GM18499 (cell line): ENCODE measurements around the gene RPLP2.

ENCODE experiments used
- ATAC-seq: cut with Tn5 transposase; IDR thresholded peaks from one replicate; pipeline ENCODE4 v1.9.1; 2021; ENCODE audit warnings: moderate number of reproducible peaks; ENCODE audit not compliant: insufficient read depth, unreplicated experiment

Gene RPLP2

DNA sequence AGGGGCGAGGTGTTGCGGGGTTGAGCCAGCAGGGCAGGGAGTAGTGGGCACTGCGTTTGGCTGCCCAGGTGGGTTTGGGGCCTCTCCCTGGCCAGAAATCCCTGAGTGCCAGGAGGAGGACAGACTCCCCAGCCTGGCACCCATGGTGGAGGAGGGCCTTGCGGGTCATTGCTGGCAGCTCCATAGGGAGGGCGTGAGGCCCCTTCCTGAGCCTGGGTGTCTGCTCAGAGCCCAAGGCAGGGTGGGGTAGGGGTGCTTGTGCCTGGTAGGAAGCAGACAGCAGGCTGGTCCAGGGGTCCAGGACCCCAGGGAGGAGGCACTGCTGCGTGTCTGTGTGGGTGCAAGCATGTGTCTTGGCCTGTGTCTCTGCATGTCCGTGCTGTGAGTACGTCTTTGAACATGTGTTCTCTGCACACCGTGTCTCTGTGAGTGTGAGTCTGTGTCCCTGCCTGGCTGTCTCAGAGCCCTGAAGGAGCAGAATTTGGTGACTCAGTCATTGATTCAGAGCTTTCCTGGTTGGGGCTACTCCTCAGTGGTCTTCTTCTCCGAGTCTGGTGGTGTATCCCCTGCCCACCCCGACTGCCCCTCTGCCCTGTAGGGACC, 36.8 kb downstream of the RPLP2 start:
- no peak for ATAC-seq

GRCh38 chr11:847876-848275, 38.1 kb downstream of the RPLP2 start:
- no peak for ATAC-seq

GRCh38 chr11:848380-848931, 38.7 kb downstream of the RPLP2 start:
- no peak for ATAC-seq

DNA sequence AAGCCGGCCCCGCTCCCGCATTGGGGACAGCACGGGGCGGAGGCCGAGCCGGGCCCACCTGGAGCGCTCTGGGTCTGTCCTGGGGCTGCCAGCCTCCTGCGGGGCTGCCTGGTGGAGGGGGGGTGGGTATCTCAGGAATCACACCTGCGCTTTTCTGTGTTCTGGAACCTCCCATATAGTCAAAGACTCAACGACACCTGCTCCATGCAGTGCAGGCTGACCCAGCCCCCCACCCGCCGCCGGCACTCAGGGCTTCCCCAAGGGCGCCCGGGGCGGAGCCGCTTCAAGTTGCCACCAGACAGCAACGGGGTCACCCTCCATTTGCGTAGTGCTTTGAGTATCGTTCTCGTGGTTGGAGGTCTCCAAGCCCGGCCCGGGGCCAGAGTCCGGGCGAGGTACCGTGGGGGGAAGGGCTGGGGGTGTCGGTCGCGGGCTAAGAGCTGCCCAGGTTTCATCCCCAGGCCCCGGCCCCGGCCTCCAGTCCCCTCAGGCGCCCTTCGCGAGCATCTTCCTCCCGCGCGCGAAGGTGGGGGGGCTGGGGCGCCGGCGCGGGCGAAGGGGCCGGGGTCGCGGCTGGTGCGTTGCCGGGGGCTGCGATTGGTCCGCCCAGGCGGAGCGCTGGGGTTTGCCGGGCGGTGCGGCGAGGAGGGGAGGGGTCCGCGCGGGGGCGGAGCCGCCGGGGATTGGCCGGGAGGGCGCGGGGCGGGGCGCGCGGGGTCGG, 39.5 kb downstream of the RPLP2 start:
- no peak for ATAC-seq

GRCh38 chr11:849951-850774, 40.4 kb downstream of the RPLP2 start:
- no peak for ATAC-seq

DNA sequence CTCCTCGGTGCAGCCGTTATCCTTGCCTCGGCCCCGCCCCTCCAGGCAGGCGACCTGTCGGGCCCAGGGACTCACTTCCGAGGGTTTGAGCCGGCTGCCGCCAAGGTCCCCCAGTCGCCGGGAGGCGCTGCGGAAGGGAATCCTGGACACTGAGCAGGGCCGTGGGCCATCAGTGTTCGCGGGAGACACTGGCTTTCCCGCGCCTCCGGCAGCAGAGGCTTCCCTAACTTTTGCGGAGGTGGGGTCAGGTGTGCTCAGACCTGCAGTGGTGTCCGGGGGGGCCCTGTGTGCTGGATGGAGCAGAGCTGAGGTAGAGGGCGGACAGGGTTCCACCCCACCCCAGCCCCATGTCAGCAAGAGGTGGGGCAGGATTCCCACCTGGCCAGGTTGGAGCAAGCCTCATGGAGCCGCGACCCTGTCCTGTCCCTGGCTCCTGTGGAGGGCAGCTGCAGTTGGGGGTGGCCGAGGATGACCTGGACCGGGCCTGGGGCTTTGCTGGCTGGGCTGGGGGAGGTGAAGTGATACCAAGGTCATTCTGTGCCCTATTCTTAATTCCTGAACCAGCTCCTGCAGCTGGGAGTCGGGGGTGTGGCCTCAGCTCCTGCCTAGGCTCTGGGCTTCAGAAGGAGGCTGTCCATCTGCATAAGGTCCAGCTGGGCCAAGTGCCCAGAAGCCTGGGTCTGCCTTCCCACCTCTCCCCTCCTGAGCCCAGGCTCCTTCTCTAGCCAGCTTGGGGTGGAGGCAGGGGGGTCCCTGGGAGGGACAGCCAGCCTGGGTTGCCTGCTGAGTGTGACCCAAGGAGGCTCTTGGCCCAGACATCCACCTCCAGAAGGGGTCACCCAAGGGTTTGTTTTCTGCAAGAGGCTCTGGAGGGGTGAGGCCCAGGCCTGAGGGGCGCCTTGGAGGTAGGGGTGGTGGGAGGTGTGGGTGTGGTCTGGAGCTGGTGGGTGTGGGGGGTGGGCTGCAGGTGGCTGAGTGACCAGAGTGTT, 41.3 kb downstream of the RPLP2 start:
- ATAC-seq, result no peak

DNA sequence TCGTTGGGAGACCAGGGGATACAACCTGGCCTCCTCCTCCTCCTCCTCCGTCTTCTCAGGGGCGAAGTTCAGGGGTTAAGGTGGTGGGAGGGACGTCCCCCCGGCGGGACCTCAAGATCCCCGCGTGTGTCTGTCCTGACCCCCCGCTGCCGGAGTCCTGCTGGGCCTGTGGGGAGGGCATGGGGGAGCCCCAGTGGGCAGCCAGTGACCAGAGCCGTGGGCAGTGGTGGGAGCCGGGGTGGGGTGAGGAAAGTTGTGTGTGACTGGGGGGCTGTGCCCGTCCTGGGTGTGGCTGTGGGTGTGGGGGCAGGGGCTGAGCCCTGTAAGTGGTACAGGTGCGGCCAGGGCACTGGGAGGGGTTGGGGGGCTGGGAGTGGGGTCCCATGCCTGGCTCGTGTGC, 43.0 kb downstream of the RPLP2 start:
- ATAC-seq, result no peak

DNA sequence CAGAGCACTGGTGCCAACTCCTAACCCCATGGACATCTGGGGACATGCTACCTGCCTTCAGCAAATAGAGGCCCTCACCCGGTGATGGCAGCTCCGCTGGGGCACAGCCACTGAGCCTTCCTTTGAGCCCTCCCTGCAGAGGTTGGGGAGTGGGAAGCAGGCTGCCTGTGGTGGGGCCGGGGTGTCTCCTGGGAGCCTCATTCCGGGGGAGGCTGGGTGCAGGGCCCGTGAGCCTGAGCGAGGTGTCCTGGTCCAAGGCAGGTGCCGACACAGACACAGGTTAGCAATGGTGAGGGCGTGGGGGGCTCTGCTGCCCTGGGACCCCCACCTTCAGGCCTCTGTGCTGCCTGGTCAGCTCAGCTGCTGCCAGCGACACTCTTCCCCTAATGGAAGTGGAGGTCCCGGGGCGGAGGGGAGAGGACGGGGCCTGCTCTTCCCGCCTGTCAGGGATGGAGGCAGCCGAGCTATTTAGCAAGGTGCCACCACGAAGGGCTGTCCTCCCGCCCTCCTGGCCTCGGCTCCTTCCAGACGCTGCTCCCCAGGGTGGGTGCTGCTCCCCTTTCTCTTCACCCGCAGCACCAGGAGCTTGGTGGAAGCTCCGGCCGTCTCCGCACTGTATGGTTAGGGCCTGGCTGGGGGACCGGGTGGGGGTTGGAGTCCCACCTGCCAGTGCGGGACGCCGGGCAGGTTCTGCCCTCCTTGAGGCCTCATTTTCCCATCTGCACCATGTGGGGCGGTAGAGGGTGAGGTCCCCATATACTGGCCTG, 44.1 kb downstream of the RPLP2 start:
- ATAC-seq, result no peak

DNA sequence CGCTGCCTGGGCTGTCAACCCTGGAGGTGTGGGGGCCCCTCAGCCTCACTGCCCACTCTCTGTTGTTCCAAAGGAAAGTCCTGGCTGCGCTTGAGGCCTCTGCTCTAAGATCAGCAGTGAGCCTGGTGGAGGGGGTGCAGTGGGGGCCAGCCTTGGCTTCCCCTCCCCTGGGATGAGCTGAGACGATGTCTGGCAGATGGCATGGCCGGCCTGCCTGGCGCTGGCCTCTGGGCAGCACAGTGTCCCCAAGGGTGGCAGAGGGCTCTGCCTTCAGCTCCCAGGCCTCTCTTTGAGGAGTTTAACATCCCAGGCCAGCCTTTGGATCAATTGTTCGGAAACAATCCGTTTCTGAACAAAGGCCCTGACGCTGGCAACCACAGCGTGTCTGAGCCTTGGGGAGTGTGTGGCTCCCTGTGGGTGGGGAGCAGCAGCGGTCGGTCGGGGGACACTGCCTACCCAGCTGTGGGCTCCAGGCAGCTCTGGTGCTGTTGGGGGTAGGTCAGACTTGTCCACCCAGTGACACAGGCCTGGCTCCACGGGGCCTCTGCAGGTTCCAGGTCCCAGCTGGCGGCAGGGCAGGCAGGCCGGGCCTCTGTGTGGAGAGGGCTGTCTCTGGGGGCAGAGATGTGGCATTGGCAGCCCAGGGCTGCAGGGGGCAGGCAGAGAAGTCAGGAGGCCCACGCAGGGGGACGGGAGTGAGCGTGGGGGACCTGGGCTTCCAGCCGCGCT, 45.0 kb downstream of the RPLP2 start:
- ATAC-seq, result no peak

DNA sequence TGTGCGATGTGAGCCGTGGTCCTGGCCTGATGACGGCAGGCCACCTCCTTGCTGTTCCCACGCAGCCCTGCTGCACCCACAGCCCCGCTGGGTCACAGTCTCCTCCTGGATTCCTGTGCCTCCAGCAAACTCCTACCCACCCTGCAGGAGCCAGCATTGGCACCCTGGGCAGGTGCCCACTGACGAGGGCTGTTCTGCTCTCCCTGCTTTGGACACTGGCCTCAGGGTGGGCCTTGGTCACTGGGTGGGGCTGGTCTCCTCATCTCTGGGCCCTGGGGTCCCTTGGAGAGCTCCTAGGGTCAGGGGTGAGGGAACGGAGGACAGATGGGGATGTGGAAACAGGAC, 45.5 kb downstream of the RPLP2 start:
- no peak for ATAC-seq

- ATAC-seq, result no peak
Observed at GRCh38 chr11:855796-856195, 46.0 kb downstream of the RPLP2 start.

GRCh38 chr11:856397-856796, 46.6 kb downstream of the RPLP2 start:
- ATAC-seq, result no peak

- no peak for ATAC-seq
Observed at GRCh38 chr11:858053-858761, 48.4 kb downstream of the RPLP2 start.

- no peak for ATAC-seq
Observed at GRCh38 chr11:858762-859339, 49.1 kb downstream of the RPLP2 start.

- ATAC-seq, result no peak
Observed at GRCh38 chr11:859394-860131, 49.8 kb downstream of the RPLP2 start.

GRCh38 chr11:860234-861104, 50.7 kb downstream of the RPLP2 start:
- ATAC-seq, result no peak
